Mesothelial cell of epicardium (in vitro differentiated cells): ENCODE data around the gene TBCEL. TPM values are rescaled to one million over a fixed set of nuclear protein-coding genes. Genes with fewer than 3 reads are reported as not detected.

Source experiments
- DNase-seq, 2 experiments: peaks; one replicate each; pipeline ENCODE4 v3.0.0; 2021; ENCODE audit warnings: low spot score in 2 of 2; ENCODE audit not compliant: unreplicated experiment in 2 of 2
- H3K27ac Mint-ChIP-seq: 2 replicates; pipeline ENCODE4 v1.8.0; 2021; ENCODE audit warnings: mixed read lengths
- H3K27me3 Mint-ChIP-seq: 2 replicates; pipeline ENCODE4 v1.8.0; 2021; ENCODE audit warnings: low read depth, mixed read lengths
- H3K36me3 Mint-ChIP-seq: 2 replicates; pipeline ENCODE4 v1.8.0; 2021; ENCODE audit warnings: mixed read lengths
- H3K4me1 Mint-ChIP-seq: 2 replicates; pipeline ENCODE4 v1.8.0; 2021; ENCODE audit warnings: mixed read lengths
- H3K4me3 Mint-ChIP-seq: 2 replicates; pipeline ENCODE4 v1.8.0; 2021; ENCODE audit warnings: mild to moderate bottlenecking, moderate library complexity, mixed read lengths
- H3K9me3 Mint-ChIP-seq: 2 replicates; pipeline ENCODE4 v1.8.0; 2021; ENCODE audit warnings: mixed read lengths
- total RNA-seq: library from RNA; stranded (reverse); gene quantifications from 3 replicates; pipeline ENCODE4 v1.2.1, GENCODE V29; 2021
- TF ChIP-seq, protein P1 (sequence below): fragments of 200-600 bp; sonication (generic); IDR thresholded peaks from one replicate; pipeline ENCODE4 v1.5.0; 2021; ENCODE audit warnings: antibody characterized with exemption; ENCODE audit not compliant: unreplicated experiment

TBCEL gene
- total RNA-seq, 1 donor from 2014 or later: 32.3 TPM

DNA sequence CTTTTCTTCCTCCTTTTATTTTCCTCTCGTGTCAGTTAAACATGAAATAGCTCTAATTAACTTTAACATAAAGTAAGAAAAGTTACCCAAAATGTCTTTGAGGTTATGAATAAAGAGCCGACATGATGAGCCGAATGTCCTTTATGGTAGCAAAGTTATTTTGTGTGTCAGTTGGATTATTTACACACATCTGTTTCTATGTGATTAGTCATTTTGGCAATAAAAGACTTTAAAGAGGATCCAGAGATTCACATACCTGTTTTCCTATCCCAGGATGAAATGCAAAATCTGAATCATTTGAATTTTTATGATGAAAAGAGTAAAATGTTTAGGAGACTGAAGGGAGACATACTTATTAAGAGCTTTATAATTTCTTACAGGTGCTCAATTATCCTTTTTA, 43.1 kb downstream of the TBCEL start:
- Mint-ChIP-seq H3K4me1 (peaks cover 6% of the 10 kb centered on the region), H3K36me3 (peaks cover 43% of the 10 kb centered on the region), H3K27ac (no peak overlapping the region), H3K9me3 (peaks cover 9% of the 10 kb centered on the region), H3K27me3 (no peaks in the 10 kb centered on the region), H3K4me3 (no peak overlapping the region)
- DNase-seq: no peak
- TF ChIP-seq, protein P1, sequence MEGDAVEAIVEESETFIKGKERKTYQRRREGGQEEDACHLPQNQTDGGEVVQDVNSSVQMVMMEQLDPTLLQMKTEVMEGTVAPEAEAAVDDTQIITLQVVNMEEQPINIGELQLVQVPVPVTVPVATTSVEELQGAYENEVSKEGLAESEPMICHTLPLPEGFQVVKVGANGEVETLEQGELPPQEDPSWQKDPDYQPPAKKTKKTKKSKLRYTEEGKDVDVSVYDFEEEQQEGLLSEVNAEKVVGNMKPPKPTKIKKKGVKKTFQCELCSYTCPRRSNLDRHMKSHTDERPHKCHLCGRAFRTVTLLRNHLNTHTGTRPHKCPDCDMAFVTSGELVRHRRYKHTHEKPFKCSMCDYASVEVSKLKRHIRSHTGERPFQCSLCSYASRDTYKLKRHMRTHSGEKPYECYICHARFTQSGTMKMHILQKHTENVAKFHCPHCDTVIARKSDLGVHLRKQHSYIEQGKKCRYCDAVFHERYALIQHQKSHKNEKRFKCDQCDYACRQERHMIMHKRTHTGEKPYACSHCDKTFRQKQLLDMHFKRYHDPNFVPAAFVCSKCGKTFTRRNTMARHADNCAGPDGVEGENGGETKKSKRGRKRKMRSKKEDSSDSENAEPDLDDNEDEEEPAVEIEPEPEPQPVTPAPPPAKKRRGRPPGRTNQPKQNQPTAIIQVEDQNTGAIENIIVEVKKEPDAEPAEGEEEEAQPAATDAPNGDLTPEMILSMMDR: no peak

DNA sequence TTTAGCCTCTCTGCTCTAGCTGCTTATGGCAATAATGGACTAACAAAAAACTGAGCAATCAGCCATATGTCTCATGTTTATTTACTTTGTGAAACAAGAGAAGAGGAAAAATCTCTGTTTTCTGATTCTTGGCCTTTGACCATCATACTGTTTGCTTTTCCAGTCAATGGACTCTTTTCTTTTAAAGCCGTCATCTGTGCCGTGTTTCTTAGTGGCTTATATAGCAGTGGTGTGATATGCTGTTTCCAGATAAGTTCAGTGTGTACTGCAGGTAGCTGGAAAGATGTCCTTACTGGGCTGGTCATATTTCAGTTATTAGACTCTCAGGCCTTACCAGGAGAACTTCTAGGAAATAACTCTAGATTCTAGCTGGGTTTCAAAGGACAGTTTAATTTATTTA, 43.6 kb downstream of the TBCEL start:
- Mint-ChIP-seq H3K27ac (no peak overlapping the region), H3K27me3 (no peaks in the 10 kb centered on the region), H3K4me1 (peaks cover 6% of the 10 kb centered on the region), H3K36me3 (peaks cover 42% of the 10 kb centered on the region), H3K9me3 (peaks cover 9% of the 10 kb centered on the region), H3K4me3 (no peak overlapping the region)
- TF ChIP-seq, protein P1: no peak
- no peak for DNase-seq

DNA sequence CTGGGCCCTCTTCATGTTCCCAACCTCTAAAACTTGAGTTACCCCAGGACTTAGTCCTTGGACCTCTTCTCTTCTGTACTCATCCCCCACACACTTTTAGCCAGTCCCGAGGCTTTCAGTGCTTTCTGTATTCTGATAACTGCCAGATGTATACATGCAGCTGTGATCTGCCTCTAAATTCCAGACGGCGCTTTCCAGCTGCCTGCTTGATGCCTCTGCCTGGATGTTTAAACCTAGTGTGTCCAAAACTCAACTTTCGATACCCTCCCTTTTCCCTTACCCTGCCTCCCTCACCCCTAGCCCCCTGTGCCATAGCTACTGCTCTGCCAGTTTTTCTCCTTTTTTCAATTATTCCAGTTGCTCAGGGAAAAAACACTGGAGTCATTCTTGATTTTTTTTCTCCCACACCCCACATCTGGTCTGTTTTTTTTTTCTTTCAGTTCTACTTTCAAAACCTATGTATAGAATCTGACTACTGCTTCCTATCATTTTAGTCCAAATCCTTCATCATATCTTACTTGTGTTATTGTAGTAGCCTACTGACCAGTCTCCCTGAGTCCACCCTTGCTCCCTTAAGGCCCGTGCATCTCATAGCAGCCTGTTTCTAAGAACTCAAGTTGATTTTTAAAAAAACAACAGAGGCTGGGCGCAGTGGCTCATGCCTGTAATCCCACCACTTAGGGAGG, 44.2 kb downstream of the TBCEL start:
- Mint-ChIP-seq H3K36me3 (peaks cover 37% of the 10 kb centered on the region), H3K27ac (peak overlapping the region; percentile 38), H3K4me1 (peaks cover 6% of the 10 kb centered on the region), H3K9me3 (peaks cover 9% of the 10 kb centered on the region), H3K4me3 (no peak overlapping the region), H3K27me3 (no peaks in the 10 kb centered on the region)
- TF ChIP-seq, protein P1: no peak
- no peak for DNase-seq

DNA sequence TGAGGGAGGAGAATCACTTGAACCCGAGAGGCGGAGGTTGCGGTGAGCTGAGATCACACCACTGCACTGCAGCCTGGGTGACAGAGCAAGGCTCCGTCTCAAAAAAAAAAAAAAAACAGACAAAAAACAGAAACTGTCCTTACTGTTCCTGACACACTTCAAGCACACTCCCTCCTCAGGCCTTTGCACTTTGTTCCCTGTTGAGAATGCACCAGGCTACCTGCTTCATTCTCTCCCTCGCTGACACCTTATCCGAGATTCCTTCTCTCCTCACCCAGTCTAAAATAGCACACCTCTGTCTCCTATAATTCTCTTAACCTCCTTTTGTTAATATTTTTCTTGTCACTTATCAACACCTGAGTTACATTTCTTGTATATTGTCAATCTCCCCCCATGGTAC, 44.9 kb downstream of the TBCEL start:
- TF ChIP-seq, protein P1: no peak
- no peaks in the 10 kb centered on the region for H3K27me3 Mint-ChIP-seq
- no peak for DNase-seq
- H3K9me3 Mint-ChIP-seq: peaks cover 9% of the 10 kb centered on the region
- peaks cover 6% of the 10 kb centered on the region for H3K4me1 Mint-ChIP-seq
- no peak overlapping the region for H3K4me3 Mint-ChIP-seq
- H3K36me3 Mint-ChIP-seq: peaks cover 30% of the 10 kb centered on the region
- no peak overlapping the region for H3K27ac Mint-ChIP-seq

DNA sequence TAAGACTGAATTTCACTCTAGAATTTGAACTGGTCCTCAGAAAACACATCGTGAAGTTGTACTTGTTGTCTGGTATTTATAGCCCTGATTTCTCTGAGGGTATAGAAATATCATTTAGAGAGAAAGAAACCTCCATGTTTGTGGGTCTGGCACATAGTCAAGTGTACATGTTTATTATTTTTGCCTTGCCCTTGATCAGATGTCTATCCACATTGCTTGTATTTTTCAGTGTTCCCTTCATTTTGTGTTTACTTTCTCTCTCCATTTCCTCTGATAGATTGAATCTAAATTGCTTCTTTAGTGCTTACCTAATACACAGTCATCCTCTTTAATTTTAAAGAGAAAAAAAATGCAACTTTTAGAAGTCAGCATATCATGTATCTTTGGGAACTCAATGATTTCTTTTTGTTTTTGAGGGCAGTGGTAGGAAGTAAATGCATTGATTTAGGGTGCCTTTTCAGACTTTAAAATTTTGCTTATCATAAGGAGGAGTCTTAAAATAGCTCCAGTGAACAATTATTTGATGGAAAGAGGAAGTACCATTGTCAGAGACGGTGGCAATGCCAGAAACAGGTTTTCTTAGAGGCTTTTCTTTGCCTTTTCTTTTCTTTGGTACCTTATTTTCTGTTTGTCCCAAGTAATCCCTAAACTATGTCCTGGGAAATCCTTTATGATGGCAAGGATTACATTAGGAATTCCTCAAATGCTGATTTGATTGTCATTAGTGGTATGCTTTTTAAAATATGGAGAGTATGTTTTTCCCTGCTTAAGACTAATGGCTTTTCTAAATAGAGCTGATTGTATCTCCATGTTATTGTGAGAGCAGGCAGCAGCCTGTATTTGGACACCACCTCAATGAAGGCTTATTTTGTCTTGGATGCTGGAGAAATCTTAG, 47.3 kb downstream of the TBCEL start:
- Mint-ChIP-seq H3K36me3 (peaks cover 23% of the 10 kb centered on the region), H3K4me3 (no peak overlapping the region), H3K27me3 (no peaks in the 10 kb centered on the region), H3K27ac (no peak overlapping the region), H3K9me3 (peaks cover 9% of the 10 kb centered on the region), H3K4me1 (peaks cover 6% of the 10 kb centered on the region)
- DNase-seq: no peak
- TF ChIP-seq, protein P1: no peak
